IPS-18a (cell line): Measurements from ENCODE around the gene SAP30L.

Experiments
- H3K27ac ChIP-seq: one replicate; pipeline ENCODE4 v1.5.1; 2013; ENCODE audit warnings: low read length
- H3K27me3 ChIP-seq: one replicate; pipeline ENCODE4 v1.6.1; 2013; ENCODE audit warnings: mild to moderate bottlenecking, low read length; ENCODE audit not compliant: control insufficient read depth, insufficient read depth
- H3K36me3 ChIP-seq: one replicate; pipeline ENCODE4 v1.6.1; 2013; ENCODE audit warnings: low read depth, low read length; ENCODE audit not compliant: control insufficient read depth
- H3K4me1 ChIP-seq: one replicate; pipeline ENCODE4 v1.6.1; 2013; ENCODE audit warnings: low read depth, low read length; ENCODE audit not compliant: control insufficient read depth
- H3K4me3 ChIP-seq: one replicate; pipeline ENCODE4 v1.5.1; 2013; ENCODE audit warnings: low read length
- H3K9ac ChIP-seq: one replicate; pipeline ENCODE4 v1.6.1; 2013; ENCODE audit warnings: mild to moderate bottlenecking, low read length, moderate library complexity
- H3K9me3 ChIP-seq: one replicate; pipeline ENCODE4 v1.6.1; 2013; ENCODE audit warnings: low read depth, low read length; ENCODE audit not compliant: control insufficient read depth

SAP30L gene

DNA sequence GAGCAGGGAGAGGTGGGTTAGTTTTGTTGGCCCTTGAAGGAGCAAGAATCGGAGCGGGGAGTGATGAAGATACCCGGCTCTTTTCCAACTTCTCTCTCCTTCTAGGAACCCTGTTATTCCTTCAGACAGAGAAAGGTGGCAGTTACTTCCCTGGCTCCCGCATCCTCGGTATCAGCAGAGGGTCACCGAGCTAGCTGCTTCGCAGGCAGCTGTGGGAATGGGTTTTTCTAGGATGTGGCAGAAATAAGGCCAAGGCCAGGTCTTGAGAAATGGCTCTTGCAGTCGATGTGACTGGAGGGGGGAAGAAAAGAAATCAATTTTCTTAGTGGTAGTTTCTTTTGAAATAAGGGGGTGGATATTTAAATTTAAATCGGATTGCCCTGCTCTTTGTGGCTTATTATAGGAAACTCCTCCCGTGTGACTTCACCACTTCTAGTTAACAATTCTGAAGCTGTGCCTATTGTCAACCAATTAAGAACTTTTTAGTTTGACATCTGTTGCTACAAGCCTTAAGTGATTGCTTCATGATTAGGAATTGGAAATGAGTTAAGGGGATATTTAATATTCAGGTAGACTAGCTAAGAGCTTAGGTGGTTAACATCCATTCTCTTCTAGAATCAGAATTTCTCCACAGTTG lies 1.4 kb downstream of the SAP30L start:
- Histone ChIP-seq H3K27me3 (peaks cover 22% of the 10 kb centered on the region), H3K9ac (no peak overlapping the region), H3K4me3 (peak overlapping the region; percentile 99), H3K9me3 (no peaks in the 10 kb centered on the region), H3K4me1 (peaks cover 5% of the 10 kb centered on the region), H3K36me3 (peaks cover 8% of the 10 kb centered on the region), H3K27ac (no peak overlapping the region)

DNA sequence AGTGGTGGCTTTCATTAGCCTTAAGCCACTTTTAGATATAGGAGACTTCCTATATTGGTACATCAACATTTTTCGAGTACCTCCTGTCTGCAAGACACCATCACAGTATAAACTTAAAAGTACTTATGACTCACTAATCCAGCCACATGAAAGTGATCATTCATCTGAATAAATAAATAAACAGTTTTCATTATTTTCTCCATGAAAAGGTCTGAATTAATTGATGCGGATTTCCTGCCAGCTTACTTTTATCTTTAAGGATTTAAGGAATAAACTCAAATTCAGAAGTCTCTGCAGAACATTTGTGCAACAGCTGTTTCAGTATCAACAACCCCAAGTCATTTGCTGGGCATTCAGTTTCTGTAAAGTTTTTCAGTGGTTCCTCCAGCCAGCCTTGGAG lies 4.0 kb downstream of the SAP30L start:
- Histone ChIP-seq H3K9me3 (no peaks in the 10 kb centered on the region), H3K4me1 (peaks cover 5% of the 10 kb centered on the region), H3K36me3 (peaks cover 19% of the 10 kb centered on the region)

DNA sequence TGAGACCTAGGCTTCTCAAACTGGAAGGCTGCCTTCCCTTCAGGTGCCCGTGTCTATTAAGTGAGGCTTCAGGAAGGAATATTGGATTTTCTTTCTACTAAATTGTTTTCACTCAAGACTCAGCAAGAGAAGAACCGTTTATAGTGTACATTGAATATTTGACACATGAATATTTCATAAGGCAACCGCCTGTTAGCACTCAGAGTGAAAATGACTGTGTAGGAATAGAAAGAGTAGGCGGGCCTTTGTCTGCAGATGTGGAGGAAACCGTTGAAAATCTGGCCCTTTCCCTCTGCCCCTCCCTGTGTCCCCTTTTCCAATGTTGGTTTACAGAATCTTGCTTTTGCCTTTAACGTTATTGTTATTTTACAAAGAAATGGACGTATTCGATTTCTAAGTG lies 6.2 kb downstream of the SAP30L start:
- H3K27me3 ChIP-seq: peaks cover 12% of the 10 kb centered on the region
- H3K9me3 ChIP-seq: no peaks in the 10 kb centered on the region
- peaks cover 5% of the 10 kb centered on the region for H3K4me1 ChIP-seq
- peaks cover 36% of the 10 kb centered on the region for H3K36me3 ChIP-seq
- H3K27ac ChIP-seq: no peak overlapping the region
- no peak overlapping the region for H3K4me3 ChIP-seq
- H3K9ac ChIP-seq: no peak overlapping the region

More for the DNA sequence above, 4.0 kb downstream of the SAP30L start:
- Histone ChIP-seq H3K27me3 (peaks cover 15% of the 10 kb centered on the region), H3K9ac (no peak overlapping the region), H3K27ac (no peak overlapping the region), H3K4me3 (no peak overlapping the region)

DNA sequence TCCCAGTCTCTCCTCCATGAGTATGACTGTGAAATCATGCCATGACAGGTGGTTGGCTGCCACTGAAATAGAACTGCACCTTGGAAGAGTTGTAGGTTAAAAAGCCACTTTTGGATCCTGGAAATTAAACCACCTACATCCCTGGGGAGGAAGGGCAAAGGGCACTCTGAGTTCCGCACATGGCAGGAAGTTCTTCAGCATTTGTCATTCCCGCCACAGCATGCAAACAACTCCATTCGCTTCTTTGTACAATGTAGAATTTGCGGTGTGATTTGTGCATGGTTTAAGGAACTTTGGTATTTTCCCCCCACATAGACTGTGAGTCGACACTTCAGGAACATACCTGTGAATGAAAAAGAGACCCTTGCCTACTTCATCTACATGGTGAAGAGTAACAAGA lies 9.8 kb downstream of the SAP30L start:
- Histone ChIP-seq H3K27me3 (no peaks in the 10 kb centered on the region), H3K27ac (no peak overlapping the region), H3K9ac (no peak overlapping the region), H3K9me3 (no peaks in the 10 kb centered on the region), H3K36me3 (peaks cover 36% of the 10 kb centered on the region), H3K4me3 (no peak overlapping the region), H3K4me1 (no peaks in the 10 kb centered on the region)

DNA sequence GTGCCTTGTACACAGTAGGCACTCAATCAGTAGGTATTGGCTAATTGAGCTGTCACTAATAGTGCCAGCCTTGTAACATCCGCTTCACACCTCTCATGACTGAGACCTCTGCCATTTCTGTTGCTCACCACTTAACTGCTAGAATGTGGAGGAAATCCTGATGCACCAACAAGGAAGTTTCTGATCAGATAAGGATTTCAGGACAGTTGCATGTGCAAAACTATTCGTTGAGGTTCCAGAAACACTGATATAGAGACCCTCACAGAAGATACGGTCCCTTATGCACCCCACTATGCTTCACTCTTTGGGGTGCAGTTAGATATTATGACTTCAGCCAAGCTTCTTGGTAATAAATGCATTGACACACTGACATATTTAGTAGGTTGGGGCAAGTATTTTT lies 10.7 kb downstream of the SAP30L start:
- Histone ChIP-seq H3K9me3 (no peaks in the 10 kb centered on the region), H3K36me3 (peaks cover 34% of the 10 kb centered on the region), H3K4me3 (no peak overlapping the region), H3K27ac (no peak overlapping the region), H3K4me1 (no peaks in the 10 kb centered on the region), H3K9ac (no peak overlapping the region), H3K27me3 (no peaks in the 10 kb centered on the region)

DNA sequence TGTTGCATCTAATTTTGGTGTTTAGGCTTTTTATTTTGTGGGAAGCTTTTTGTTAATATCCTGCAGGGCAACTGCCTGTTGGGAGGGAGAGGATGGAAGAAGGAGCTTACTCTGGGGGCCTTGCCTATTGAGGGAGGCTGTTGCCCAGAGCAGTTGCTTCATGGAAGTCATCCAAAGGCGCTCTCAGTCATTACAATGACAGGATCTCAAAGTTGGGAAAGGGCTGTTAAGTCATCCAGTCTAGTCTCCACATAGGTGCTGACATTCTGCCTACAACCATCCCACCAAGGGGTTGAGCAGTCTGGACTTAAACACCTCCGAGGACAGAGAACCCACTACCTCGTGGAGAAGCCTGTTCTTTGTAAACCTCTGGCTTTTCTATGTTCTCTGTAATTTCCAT lies 13.2 kb downstream of the SAP30L start:
- Histone ChIP-seq H3K4me1 (no peaks in the 10 kb centered on the region), H3K27ac (no peak overlapping the region), H3K36me3 (peaks cover 21% of the 10 kb centered on the region), H3K9ac (no peak overlapping the region), H3K4me3 (no peak overlapping the region), H3K27me3 (no peaks in the 10 kb centered on the region), H3K9me3 (no peaks in the 10 kb centered on the region)

DNA sequence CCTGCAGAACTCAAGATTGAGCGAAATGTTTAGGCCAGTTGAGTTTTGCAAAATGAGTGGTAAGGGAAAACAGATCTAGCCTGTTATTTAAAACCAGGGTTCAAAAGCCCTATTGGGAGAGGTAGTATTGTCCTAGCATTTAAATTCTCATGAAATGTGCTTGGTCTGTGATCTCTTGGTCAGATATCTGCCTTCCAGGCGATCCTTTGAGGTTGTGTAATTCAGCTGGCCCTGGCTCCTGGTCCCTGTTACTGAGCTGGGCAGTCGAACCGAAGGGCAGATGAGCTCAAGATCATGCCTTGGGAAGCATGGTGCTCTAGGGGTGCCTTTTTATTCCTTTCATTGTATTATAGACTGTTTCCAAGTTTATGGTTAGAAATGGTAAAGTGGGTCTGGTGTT lies 14.4 kb downstream of the SAP30L start:
- Histone ChIP-seq H3K9ac (no peak overlapping the region), H3K4me1 (no peaks in the 10 kb centered on the region), H3K36me3 (peaks cover 16% of the 10 kb centered on the region), H3K27me3 (no peaks in the 10 kb centered on the region), H3K4me3 (no peak overlapping the region), H3K27ac (no peak overlapping the region), H3K9me3 (no peaks in the 10 kb centered on the region)

DNA sequence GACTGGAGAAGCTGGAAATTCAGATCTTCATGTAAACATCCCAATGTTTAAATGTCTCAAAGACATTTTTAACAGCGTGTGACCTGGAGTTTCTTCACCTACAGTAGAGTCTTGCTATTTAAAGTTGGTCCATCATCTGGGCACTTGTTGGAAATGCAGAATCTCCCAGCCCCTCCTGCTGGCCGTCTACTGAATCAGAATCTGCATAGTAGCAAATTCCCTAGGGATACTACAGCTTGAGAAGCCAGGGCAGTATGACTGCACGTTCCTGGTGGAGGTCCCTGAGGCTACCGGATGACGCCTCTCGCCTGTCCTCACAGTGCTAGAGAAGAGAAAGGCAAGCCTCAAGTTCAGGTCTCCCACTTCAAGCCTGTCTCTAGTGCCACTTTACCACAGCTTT lies 15.7 kb downstream of the SAP30L start:
- Histone ChIP-seq H3K9me3 (no peaks in the 10 kb centered on the region), H3K4me1 (no peaks in the 10 kb centered on the region), H3K9ac (no peak overlapping the region), H3K4me3 (no peak overlapping the region), H3K36me3 (peaks cover 4% of the 10 kb centered on the region), H3K27ac (no peak overlapping the region), H3K27me3 (peaks cover 8% of the 10 kb centered on the region)

DNA sequence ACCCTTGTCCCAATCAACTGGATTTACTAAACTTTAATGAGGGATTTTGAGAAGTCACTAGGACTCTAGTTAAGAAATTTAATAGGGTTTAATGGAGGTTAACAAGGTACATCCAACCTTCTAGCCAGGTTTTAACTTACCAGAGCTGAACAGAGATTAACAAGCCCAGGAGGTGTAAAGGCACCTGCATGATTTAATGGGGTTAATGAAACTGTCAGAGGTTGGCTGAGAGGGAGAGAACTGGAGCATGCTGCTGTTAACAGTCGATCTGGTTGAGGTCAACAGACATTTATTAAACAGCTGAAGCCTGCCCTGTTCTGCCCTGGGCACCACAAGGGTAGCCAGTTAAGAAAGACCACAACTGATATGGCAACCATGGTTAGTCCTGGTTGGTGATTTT lies 18.6 kb downstream of the SAP30L start:
- Histone ChIP-seq H3K4me1 (peaks cover 4% of the 10 kb centered on the region), H3K4me3 (no peak overlapping the region), H3K9me3 (no peaks in the 10 kb centered on the region), H3K27ac (no peak overlapping the region), H3K9ac (no peak overlapping the region), H3K27me3 (peaks cover 35% of the 10 kb centered on the region), H3K36me3 (no peaks in the 10 kb centered on the region)

DNA sequence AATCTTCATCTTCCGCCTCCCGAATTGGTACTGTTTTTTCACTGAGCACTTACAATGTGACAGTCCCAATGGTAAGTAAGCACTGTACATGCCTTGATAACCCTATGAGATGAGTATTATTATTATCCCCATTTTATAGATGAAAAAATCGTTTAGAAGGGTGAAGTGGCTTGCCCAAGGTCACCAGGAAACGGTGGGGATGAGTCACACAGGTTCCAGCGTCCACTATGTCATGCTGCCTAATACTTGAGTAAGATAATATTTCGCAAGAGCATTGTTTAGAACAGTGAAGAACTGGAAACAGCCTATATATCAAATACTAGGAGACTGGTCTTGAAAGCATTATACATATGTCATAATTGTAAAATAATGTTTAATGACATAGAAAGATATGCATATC lies 19.4 kb downstream of the SAP30L start:
- H3K27me3 ChIP-seq: peaks cover 42% of the 10 kb centered on the region
- no peaks in the 10 kb centered on the region for H3K9me3 ChIP-seq
- no peak overlapping the region for H3K27ac ChIP-seq
- no peaks in the 10 kb centered on the region for H3K36me3 ChIP-seq
- no peak overlapping the region for H3K9ac ChIP-seq
- H3K4me3 ChIP-seq: no peak overlapping the region
- peaks cover 4% of the 10 kb centered on the region for H3K4me1 ChIP-seq

DNA sequence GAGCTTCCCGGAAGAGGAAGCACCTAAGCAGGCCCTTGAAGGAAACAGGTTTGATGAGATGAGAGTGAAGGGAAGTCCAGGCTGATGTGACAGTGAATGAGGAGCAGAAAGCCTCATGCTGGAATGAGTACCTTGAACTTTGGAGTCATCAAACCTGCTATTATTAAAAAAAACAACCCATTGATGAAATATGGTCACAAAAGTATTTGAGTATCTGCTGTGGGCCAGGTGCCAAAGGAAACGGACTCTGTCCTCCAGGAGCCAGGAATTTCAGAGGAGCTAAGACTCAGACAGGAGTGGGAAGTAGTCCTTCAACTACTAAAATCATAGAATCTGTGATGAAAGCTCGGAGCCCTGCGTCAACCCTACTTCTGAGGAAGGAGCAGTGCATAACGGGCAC lies 20.4 kb downstream of the SAP30L start:
- Histone ChIP-seq H3K4me3 (no peak overlapping the region), H3K36me3 (no peaks in the 10 kb centered on the region), H3K27me3 (peaks cover 52% of the 10 kb centered on the region), H3K27ac (no peak overlapping the region), H3K9me3 (no peaks in the 10 kb centered on the region), H3K4me1 (peaks cover 4% of the 10 kb centered on the region), H3K9ac (no peak overlapping the region)

DNA sequence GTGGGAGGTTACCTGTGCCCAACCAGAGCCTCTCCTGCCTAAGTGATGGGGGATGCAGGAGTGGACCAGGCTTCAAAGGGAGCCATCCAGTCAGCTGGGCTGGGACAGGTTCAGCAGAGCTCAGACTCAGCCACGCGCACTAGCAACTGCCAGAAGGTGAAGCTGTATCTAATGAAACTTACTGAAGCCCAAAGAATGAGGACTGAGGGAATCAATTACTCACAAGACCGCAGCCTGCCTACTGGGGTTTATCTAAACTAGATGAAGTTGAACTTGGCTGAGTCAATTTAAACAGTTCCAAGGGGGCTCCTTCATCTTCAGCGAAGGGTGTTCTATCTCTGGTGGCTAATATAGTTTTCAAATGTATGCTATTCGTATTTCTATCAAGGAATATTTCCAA lies 20.9 kb downstream of the SAP30L start:
- Histone ChIP-seq H3K4me3 (no peak overlapping the region), H3K27me3 (peaks cover 57% of the 10 kb centered on the region), H3K27ac (no peak overlapping the region), H3K9ac (no peak overlapping the region), H3K4me1 (peaks cover 4% of the 10 kb centered on the region), H3K9me3 (no peaks in the 10 kb centered on the region), H3K36me3 (no peaks in the 10 kb centered on the region)
